ENCODE measurements around the gene HBQ1.

HBQ1 gene

GRCh38 chr16:178668-179015, 1.6 kb upstream of the HBQ1 start:
- H3K27ac Mint-ChIP-seq: no peak overlapping the region
- no peaks in the 10 kb centered on the region for H3K9me3 Mint-ChIP-seq
- ATAC-seq: no peak
- no peak overlapping the region for H3K4me3 Mint-ChIP-seq
- no peak for DNase-seq
- peaks cover 43% of the 10 kb centered on the region for H3K27me3 Mint-ChIP-seq
- H3K4me1 Mint-ChIP-seq: peaks cover 32% of the 10 kb centered on the region

- Mint-ChIP-seq H3K9me3 (no peaks in the 10 kb centered on the region), H3K27me3 (peaks cover 34% of the 10 kb centered on the region), H3K4me1 (peaks cover 24% of the 10 kb centered on the region), H3K27ac (no peak overlapping the region), H3K4me3 (peak overlapping the region; percentile 39 to 69)
- DNase-seq: no peak
- no peak for ATAC-seq
These were observed 807 bp upstream of the HBQ1 start for GRCh38 chr16:179211-180092.

- H3K4me1 Mint-ChIP-seq: peaks cover 15% of the 10 kb centered on the region
- no peaks in the 10 kb centered on the region for H3K9me3 Mint-ChIP-seq
- H3K27me3 Mint-ChIP-seq: peaks cover 20% of the 10 kb centered on the region
- no peak overlapping the region for H3K27ac Mint-ChIP-seq
- ATAC-seq: peak; percentile 88
- peak; percentile 88 to 90 for DNase-seq
- peak overlapping the region; percentile 66 to 67 for H3K4me3 Mint-ChIP-seq
These were observed 664 bp downstream of the HBQ1 start for GRCh38 chr16:180681-181564.

- H3K4me1 Mint-ChIP-seq: peaks cover 15% of the 10 kb centered on the region
- no peak overlapping the region for H3K27ac Mint-ChIP-seq
- H3K9me3 Mint-ChIP-seq: no peaks in the 10 kb centered on the region
- ATAC-seq: no peak
- peak overlapping the region in 1 of 2 donors; percentile 66 for H3K4me3 Mint-ChIP-seq
- H3K27me3 Mint-ChIP-seq: peaks cover 20% of the 10 kb centered on the region
- no peak for DNase-seq
These were observed 1.3 kb downstream of the HBQ1 start for GRCh38 chr16:181565-182021.

- ATAC-seq: no peak
- Mint-ChIP-seq H3K9me3 (no peaks in the 10 kb centered on the region), H3K27me3 (peaks cover 8% of the 10 kb centered on the region), H3K4me3 (no peak overlapping the region), H3K27ac (no peak overlapping the region), H3K4me1 (peaks cover 5% of the 10 kb centered on the region)
- no peak for DNase-seq
These were observed 2.7 kb downstream of the HBQ1 start for GRCh38 chr16:183005-183404.

GRCh38 chr16:185213-185612, 5.0 kb downstream of the HBQ1 start:
- Mint-ChIP-seq H3K4me1 (peaks cover 10% of the 10 kb centered on the region), H3K27ac (no peak overlapping the region), H3K4me3 (no peak overlapping the region), H3K27me3 (no peaks in the 10 kb centered on the region), H3K9me3 (no peaks in the 10 kb centered on the region)
- no peak for DNase-seq
- ATAC-seq: no peak

GRCh38 chr16:185691-186090, 5.4 kb downstream of the HBQ1 start:
- no peaks in the 10 kb centered on the region for H3K27me3 Mint-ChIP-seq
- no peaks in the 10 kb centered on the region for H3K9me3 Mint-ChIP-seq
- H3K4me3 Mint-ChIP-seq: no peak overlapping the region
- no peak for DNase-seq
- H3K4me1 Mint-ChIP-seq: peaks cover 10% of the 10 kb centered on the region
- no peak for ATAC-seq
- H3K27ac Mint-ChIP-seq: peak overlapping the region in 1 of 2 donors; percentile 71

GRCh38 chr16:187330-187729, 7.1 kb downstream of the HBQ1 start:
- no peak overlapping the region for H3K4me3 Mint-ChIP-seq
- peaks cover 15% of the 10 kb centered on the region for H3K4me1 Mint-ChIP-seq
- DNase-seq (no peak), ATAC-seq (no peak)
- H3K27ac Mint-ChIP-seq: peak overlapping the region in 1 of 2 donors; percentile 71
- no peaks in the 10 kb centered on the region for H3K27me3 Mint-ChIP-seq
- H3K9me3 Mint-ChIP-seq: no peaks in the 10 kb centered on the region

- no peak for DNase-seq
- no peak overlapping the region for H3K4me3 Mint-ChIP-seq
- peak; percentile 76 for ATAC-seq
- no peaks in the 10 kb centered on the region for H3K9me3 Mint-ChIP-seq
- no peak overlapping the region for H3K27ac Mint-ChIP-seq
- no peaks in the 10 kb centered on the region for H3K27me3 Mint-ChIP-seq
- H3K4me1 Mint-ChIP-seq: peaks cover 15% of the 10 kb centered on the region
These were observed 8.4 kb downstream of the HBQ1 start for GRCh38 chr16:188674-189073.

GRCh38 chr16:189604-190186, 9.4 kb downstream of the HBQ1 start:
- peaks cover 15% of the 10 kb centered on the region for H3K4me1 Mint-ChIP-seq
- no peak overlapping the region for H3K4me3 Mint-ChIP-seq
- H3K27ac Mint-ChIP-seq: no peak overlapping the region
- no peak for ATAC-seq
- H3K9me3 Mint-ChIP-seq: no peaks in the 10 kb centered on the region
- H3K27me3 Mint-ChIP-seq: no peaks in the 10 kb centered on the region
- DNase-seq: no peak

- Mint-ChIP-seq H3K4me1 (peaks cover 15% of the 10 kb centered on the region), H3K9me3 (no peaks in the 10 kb centered on the region), H3K27me3 (no peaks in the 10 kb centered on the region), H3K4me3 (no peak overlapping the region), H3K27ac (peak overlapping the region in 1 of 2 donors; percentile 35)
- ATAC-seq: no peak
- DNase-seq: no peak
These were observed 11.6 kb downstream of the HBQ1 start for GRCh38 chr16:191831-192230.

GRCh38 chr16:192686-193085, 12.4 kb downstream of the HBQ1 start:
- no peak overlapping the region for H3K4me3 Mint-ChIP-seq
- ATAC-seq (no peak), DNase-seq (no peak)
- no peaks in the 10 kb centered on the region for H3K27me3 Mint-ChIP-seq
- H3K4me1 Mint-ChIP-seq: peaks cover 15% of the 10 kb centered on the region
- peak overlapping the region in 1 of 2 donors; percentile 56 for H3K27ac Mint-ChIP-seq
- H3K9me3 Mint-ChIP-seq: no peaks in the 10 kb centered on the region

GRCh38 chr16:193441-193840, 13.2 kb downstream of the HBQ1 start:
- DNase-seq (no peak), ATAC-seq (no peak)
- Mint-ChIP-seq H3K4me3 (no peak overlapping the region), H3K9me3 (no peaks in the 10 kb centered on the region), H3K4me1 (peaks cover 15% of the 10 kb centered on the region), H3K27ac (no peak overlapping the region), H3K27me3 (no peaks in the 10 kb centered on the region)

- Mint-ChIP-seq H3K4me1 (peaks cover 5% of the 10 kb centered on the region), H3K27ac (no peak overlapping the region), H3K27me3 (no peaks in the 10 kb centered on the region), H3K9me3 (no peaks in the 10 kb centered on the region), H3K4me3 (no peak overlapping the region)
- DNase-seq: no peak
- ATAC-seq: no peak
These were observed 14.3 kb downstream of the HBQ1 start for GRCh38 chr16:194516-194915.

GRCh38 chr16:200388-200787, 20.1 kb downstream of the HBQ1 start:
- ATAC-seq (no peak), DNase-seq (no peak)
- Mint-ChIP-seq H3K9me3 (no peaks in the 10 kb centered on the region), H3K27me3 (no peaks in the 10 kb centered on the region), H3K4me3 (no peak overlapping the region), H3K4me1 (no peaks in the 10 kb centered on the region), H3K27ac (no peak overlapping the region)

- no peak for ATAC-seq
- Mint-ChIP-seq H3K4me3 (no peak overlapping the region), H3K27ac (no peak overlapping the region), H3K4me1 (peaks cover 9% of the 10 kb centered on the region), H3K9me3 (no peaks in the 10 kb centered on the region), H3K27me3 (no peaks in the 10 kb centered on the region)
- no peak for DNase-seq
These were observed 23.0 kb downstream of the HBQ1 start for GRCh38 chr16:203246-203645.

Data from stimulated activated naive CD8-positive, alpha-beta T cell treated with anti-CD3 and anti-CD28 coated beads, Interleukin-15, amount 100 ng/mL, for 72 hours (primary cell).